Measurements from ENCODE around the gene PTCD1. TPM values are rescaled to one million over a fixed set of nuclear protein-coding genes. Genes with fewer than 3 reads are reported as not detected.

Gene PTCD1
- polyA plus RNA-seq, 1 donor (not counting 4 experiments of a cell fraction or from before 2014, with no cell fraction given), result 2.8 TPM

DNA sequence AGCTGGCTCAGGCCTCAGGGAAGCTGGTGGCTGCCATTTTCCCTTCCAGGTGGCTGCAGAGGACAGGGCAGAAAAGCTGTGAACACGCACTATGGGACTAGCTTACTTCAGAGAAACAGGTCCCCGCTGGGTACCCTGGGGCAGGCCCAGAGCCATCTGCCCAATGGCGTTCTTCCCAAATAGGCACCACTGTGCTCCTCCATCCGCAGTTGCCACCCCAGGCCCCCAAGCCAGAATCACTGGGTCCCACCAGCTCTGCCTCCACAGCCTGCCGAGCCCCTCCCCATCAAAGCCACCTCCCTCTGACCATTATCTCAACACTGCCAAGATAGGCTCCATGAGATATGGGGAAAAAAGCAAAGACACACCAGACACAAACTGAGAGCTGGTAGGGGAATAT lies 18.4 kb downstream of the PTCD1 start:
- no peak overlapping the region for H2AFZ ChIP-seq (ENCODE audit: control insufficient read depth, low read length)
- no peaks in the 10 kb centered on the region for H3K9me1 ChIP-seq (ENCODE audit: control insufficient read depth, extremely low read depth, insufficient read depth, low read length)
- no peaks in the 10 kb centered on the region for H3K79me2 ChIP-seq (ENCODE audit: control insufficient read depth, insufficient read depth, low read length)
- peaks cover 43 to 48% of the 10 kb centered on the region in 2 experiments for H3K36me3 ChIP-seq (ENCODE audit: control insufficient read depth in 2 of 2, extremely low read depth in 1 of 2, insufficient read depth in 2 of 2, low read length in 2 of 2)
- FAIRE-seq, result no peak
- peaks cover 4% of the 10 kb centered on the region for H4K20me1 ChIP-seq (ENCODE audit: control insufficient read depth, extremely low read depth, insufficient read depth, low read length)
- H3K27ac ChIP-seq (ENCODE audit: control insufficient read depth, insufficient read depth, low read length), result no peak overlapping the region
- no peak overlapping the region for H3K4me2 ChIP-seq (ENCODE audit: control insufficient read depth, extremely low read depth, insufficient read depth, low read depth, low read length)
- no peaks in the 10 kb centered on the region for H3K4me1 ChIP-seq (ENCODE audit: control insufficient read depth, extremely low read depth, insufficient read depth, low read length)
- no peak overlapping the region for H3K9ac ChIP-seq (ENCODE audit: control insufficient read depth, extremely low read depth, insufficient read depth, low read length)
- no peak overlapping the region for H3K4me3 ChIP-seq (ENCODE audit: control insufficient read depth in 2 of 3, extremely low read depth in 1 of 3, insufficient read depth in 2 of 3, low read depth in 1 of 3, low read length in 3 of 3)
- H3K9me3 ChIP-seq (ENCODE audit: control insufficient read depth, low read depth, low read length), result no peaks in the 10 kb centered on the region
- TF ChIP-seq, protein P1, sequence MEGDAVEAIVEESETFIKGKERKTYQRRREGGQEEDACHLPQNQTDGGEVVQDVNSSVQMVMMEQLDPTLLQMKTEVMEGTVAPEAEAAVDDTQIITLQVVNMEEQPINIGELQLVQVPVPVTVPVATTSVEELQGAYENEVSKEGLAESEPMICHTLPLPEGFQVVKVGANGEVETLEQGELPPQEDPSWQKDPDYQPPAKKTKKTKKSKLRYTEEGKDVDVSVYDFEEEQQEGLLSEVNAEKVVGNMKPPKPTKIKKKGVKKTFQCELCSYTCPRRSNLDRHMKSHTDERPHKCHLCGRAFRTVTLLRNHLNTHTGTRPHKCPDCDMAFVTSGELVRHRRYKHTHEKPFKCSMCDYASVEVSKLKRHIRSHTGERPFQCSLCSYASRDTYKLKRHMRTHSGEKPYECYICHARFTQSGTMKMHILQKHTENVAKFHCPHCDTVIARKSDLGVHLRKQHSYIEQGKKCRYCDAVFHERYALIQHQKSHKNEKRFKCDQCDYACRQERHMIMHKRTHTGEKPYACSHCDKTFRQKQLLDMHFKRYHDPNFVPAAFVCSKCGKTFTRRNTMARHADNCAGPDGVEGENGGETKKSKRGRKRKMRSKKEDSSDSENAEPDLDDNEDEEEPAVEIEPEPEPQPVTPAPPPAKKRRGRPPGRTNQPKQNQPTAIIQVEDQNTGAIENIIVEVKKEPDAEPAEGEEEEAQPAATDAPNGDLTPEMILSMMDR (optimal IDR thresholded peaks at IDR 0.05 in 1 of 3, IDR thresholded peaks at IDR 0.05 in 1 of 3, conservative IDR thresholded peaks at IDR 0.05 in 1 of 3; ENCODE audit: extremely low read depth in 1 of 3, insufficient read depth in 2 of 3, low read length in 3 of 3), result no peak
- no peak for TF ChIP-seq EZH2 (IDR thresholded peaks at IDR 0.05; ENCODE audit: low read length)
- no peaks in the 10 kb centered on the region for H3K27me3 ChIP-seq (ENCODE audit: control insufficient read depth, extremely low read depth, insufficient read depth, low read length)
- dilution Hi-C loops (cut with MboI; ENCODE audit: extremely low pct_ligation_motif_present, low sequenced_read_pairs), result no loop called here
- no peak for DNase-seq (ENCODE audit: low read depth, low spot score)

- H2AFZ ChIP-seq (ENCODE audit: control insufficient read depth, low read length), result no peak overlapping the region
- no peaks in the 10 kb centered on the region for H3K9me3 ChIP-seq (ENCODE audit: control insufficient read depth, low read depth, low read length)
- H3K4me1 ChIP-seq (ENCODE audit: control insufficient read depth, extremely low read depth, insufficient read depth, low read length), result no peaks in the 10 kb centered on the region
- peaks cover 4% of the 10 kb centered on the region for H4K20me1 ChIP-seq (ENCODE audit: control insufficient read depth, extremely low read depth, insufficient read depth, low read length)
- dilution Hi-C loops (cut with MboI; ENCODE audit: extremely low pct_ligation_motif_present, low sequenced_read_pairs), result no loop called here
- DNase-seq (ENCODE audit: low read depth, low spot score), result no peak
- no peak overlapping the region for H3K9ac ChIP-seq (ENCODE audit: control insufficient read depth, extremely low read depth, insufficient read depth, low read length)
- no peak overlapping the region for H3K4me2 ChIP-seq (ENCODE audit: control insufficient read depth, extremely low read depth, insufficient read depth, low read depth, low read length)
- H3K79me2 ChIP-seq (ENCODE audit: control insufficient read depth, insufficient read depth, low read length), result no peaks in the 10 kb centered on the region
- no peaks in the 10 kb centered on the region for H3K27me3 ChIP-seq (ENCODE audit: control insufficient read depth, extremely low read depth, insufficient read depth, low read length)
- H3K4me3 ChIP-seq (ENCODE audit: control insufficient read depth in 2 of 3, extremely low read depth in 1 of 3, insufficient read depth in 2 of 3, low read depth in 1 of 3, low read length in 3 of 3), result no peak overlapping the region
- no peak for FAIRE-seq
- peaks cover 43 to 44% of the 10 kb centered on the region in 2 experiments for H3K36me3 ChIP-seq (ENCODE audit: control insufficient read depth in 2 of 2, extremely low read depth in 1 of 2, insufficient read depth in 2 of 2, low read length in 2 of 2)
- no peaks in the 10 kb centered on the region for H3K9me1 ChIP-seq (ENCODE audit: control insufficient read depth, extremely low read depth, insufficient read depth, low read length)
- no peak overlapping the region for H3K27ac ChIP-seq (ENCODE audit: control insufficient read depth, insufficient read depth, low read length)
- TF ChIP-seq, protein P1 (optimal IDR thresholded peaks at IDR 0.05 in 1 of 3, IDR thresholded peaks at IDR 0.05 in 1 of 3, conservative IDR thresholded peaks at IDR 0.05 in 1 of 3; ENCODE audit: extremely low read depth in 1 of 3, insufficient read depth in 2 of 3, low read length in 3 of 3), result no peak
- TF ChIP-seq EZH2 (IDR thresholded peaks at IDR 0.05; ENCODE audit: low read length), result no peak
Measured at GRCh38 chr7:99419323-99420021, 19.1 kb downstream of the PTCD1 start.
